H1 (cell line): ENCODE data around the gene SPTB. TPM values are rescaled to one million over a fixed set of nuclear protein-coding genes. Genes with fewer than 3 reads are reported as not detected.

Experiments
- CTCF ChIA-PET: fragments of 300-600 bp; sonication (Branson Sonifier 250); formaldehyde crosslinking; loops from one replicate; lab custom pipeline; 2021; ENCODE audit not compliant: partially characterized antibody; lab: Charles Lee
- POLR2A ChIA-PET: fragments of 300-600 bp; sonication (Branson Sonifier 250); formaldehyde crosslinking; loops from one replicate; lab custom pipeline; 2021; ENCODE audit warnings: inconsistent platforms; ENCODE audit not compliant: partially characterized antibody; lab: Charles Lee
- DNase-seq, 2 experiments: peaks; one replicate each; pipeline versions ENCODE4 v3.0.0 to v3.0.0-alpha.2; 2010 to 2022; ENCODE audit warnings: low spot score in 2 of 2, low read depth in 1 of 2, mixed read lengths in 1 of 2
- FAIRE-seq: peaks from 2 replicates; lab custom pipeline; 2011; peaks lifted over from hg19 to GRCh38; lab: Jason Lieb, UNC
- H2AFZ ChIP-seq: 2 replicates; pipeline ENCODE4 v1.8.1; 2012; ENCODE audit warnings: low read length, inconsistent platforms
- H2AK5ac ChIP-seq: 2 replicates; pipeline ENCODE4 v1.6.1; 2013; ENCODE audit warnings: low read depth, low read length
- H2BK120ac ChIP-seq: replicated peaks from 2 replicates; pipeline ENCODE3; 2013; ENCODE audit warnings: low read depth, low read length, inconsistent platforms
- H2BK12ac ChIP-seq: 2 replicates; pipeline ENCODE4 v1.6.1; 2013; ENCODE audit warnings: low read depth, low read length
- H2BK15ac ChIP-seq: 2 replicates; pipeline ENCODE4 v1.6.1; 2013; ENCODE audit warnings: low read length
- H2BK20ac ChIP-seq: 2 replicates; pipeline ENCODE4 v1.6.1; 2013; ENCODE audit warnings: low read length
- H2BK5ac ChIP-seq: 2 replicates; pipeline ENCODE4 v1.6.1; 2013; ENCODE audit warnings: low read depth, low read length
- H3K14ac ChIP-seq: 2 replicates; pipeline ENCODE4 v1.6.1; 2013; ENCODE audit warnings: inconsistent platforms; ENCODE audit not compliant: insufficient read length
- H3K18ac ChIP-seq: 2 replicates; pipeline ENCODE4 v1.6.1; 2013; ENCODE audit warnings: low read length; ENCODE audit errors: extremely low read depth
- H3K23ac ChIP-seq: 2 replicates; pipeline ENCODE4 v1.6.1; 2013; ENCODE audit warnings: inconsistent platforms; ENCODE audit not compliant: insufficient read length
- H3K23me2 ChIP-seq: 2 replicates; pipeline ENCODE4 v1.6.1; 2013; ENCODE audit warnings: low read depth, low read length
- H3K27ac ChIP-seq: 2 replicates; pipeline ENCODE4 v1.6.1; 2011; ENCODE audit warnings: low read depth, low read length, inconsistent platforms
- H3K27me3 ChIP-seq, 4 experiments: replicated peaks in 1 of 4; 1 replicate in 1 of 4; 2 replicates in 3 of 4; pipeline versions ENCODE4 v1.6.1 to v1.8.1; 2011 to 2013; ENCODE audit warnings: low read length in 3 of 4, mild to moderate bottlenecking in 3 of 4, inconsistent platforms in 2 of 4, mixed read lengths in 2 of 4, moderate library complexity in 1 of 4; ENCODE audit not compliant: control insufficient read depth in 3 of 4, insufficient read depth in 3 of 4; ENCODE audit errors: extremely low read depth in 1 of 4
- H3K36me3 ChIP-seq, 4 experiments: 2 replicates each; pipeline versions ENCODE4 v1.6.1 to v1.8.1; 2011 to 2013; ENCODE audit warnings: mild to moderate bottlenecking in 4 of 4, low read length in 3 of 4, moderate library complexity in 2 of 4, control low read depth in 1 of 4, inconsistent platforms in 1 of 4; ENCODE audit not compliant: insufficient read depth in 4 of 4, control insufficient read depth in 2 of 4
- H3K4ac ChIP-seq: replicated peaks from 2 replicates; pipeline ENCODE3; 2013; ENCODE audit warnings: low read length, low read depth, mixed read lengths, inconsistent platforms; ENCODE audit not compliant: insufficient read length
- H3K4me1 ChIP-seq, 4 experiments: replicated peaks in 1 of 4; 1 replicate in 1 of 4; 2 replicates in 3 of 4; pipeline versions ENCODE4 v1.6.1 to v1.8.1; 2011 to 2013; ENCODE audit warnings: low read length in 3 of 4, inconsistent platforms in 2 of 4, mixed read lengths in 1 of 4; ENCODE audit not compliant: insufficient read depth in 4 of 4, control insufficient read depth in 3 of 4
- H3K4me2 ChIP-seq, 2 experiments: 2 replicates each; pipeline versions ENCODE4 v1.6.1 to v1.8.1; 2011 to 2013; ENCODE audit warnings: low read depth in 2 of 2, low read length in 2 of 2, control low read depth in 1 of 2, inconsistent platforms in 1 of 2, mild to moderate bottlenecking in 1 of 2; ENCODE audit not compliant: insufficient read depth in 1 of 2
- H3K4me3 ChIP-seq, 4 experiments: fragments of 200-600, 300-600 bp in 1 of 4; sonication (generic), shearing (Covaris generic), sonication (Bioruptor Twin) in 1 of 4; 2 replicates each; pipeline versions ENCODE4 v1.5.1 to v1.8.1; 2011 to 2016; ENCODE audit warnings: low read length in 4 of 4, low read depth in 3 of 4, control low read depth in 2 of 4, inconsistent platforms in 2 of 4, mild to moderate bottlenecking in 2 of 4, mixed read lengths in 1 of 4, moderate library complexity in 1 of 4; ENCODE audit not compliant: insufficient read depth in 2 of 4; ENCODE audit errors: extremely low read depth in 1 of 4
- H3K56ac ChIP-seq: replicated peaks from 2 replicates; pipeline ENCODE3; 2013; ENCODE audit warnings: low read depth, mild to moderate bottlenecking, mixed read lengths, low read length, inconsistent platforms; ENCODE audit not compliant: insufficient read length
- H3K79me1 ChIP-seq: 2 replicates; pipeline ENCODE4 v1.6.1; 2013; ENCODE audit warnings: low read depth, low read length, control low read depth
- H3K79me2 ChIP-seq, 2 experiments: 2 replicates each; pipeline versions ENCODE4 v1.6.1 to v1.8.1; 2012 to 2013; ENCODE audit warnings: low read length in 2 of 2, mild to moderate bottlenecking in 2 of 2, inconsistent platforms in 1 of 2; ENCODE audit not compliant: insufficient read depth in 2 of 2, control insufficient read depth in 1 of 2
- H3K9ac ChIP-seq, 4 experiments: replicated peaks in 1 of 4; 1 replicate in 1 of 4; 2 replicates in 3 of 4; pipeline versions ENCODE4 v1.6.1 to v1.8.1; 2011 to 2013; ENCODE audit warnings: low read depth in 3 of 4, low read length in 3 of 4, control low read depth in 2 of 4, mild to moderate bottlenecking in 2 of 4, moderate library complexity in 2 of 4, inconsistent platforms in 1 of 4; ENCODE audit errors: extremely low read depth in 1 of 4
- H3K9me3 ChIP-seq, 2 experiments: 2 replicates each; pipeline versions ENCODE4 v1.6.1 to v1.8.1; 2012 to 2013; ENCODE audit warnings: mild to moderate bottlenecking in 2 of 2, moderate library complexity in 2 of 2, control low read depth in 1 of 2, inconsistent platforms in 1 of 2, low read depth in 1 of 2, low read length in 1 of 2, mixed read lengths in 1 of 2; ENCODE audit not compliant: insufficient read depth in 2 of 2
- H4K20me1 ChIP-seq, 2 experiments: replicated peaks in 1 of 2; 2 replicates each; pipeline versions ENCODE3 to v1.8.1; 2011 to 2013; ENCODE audit warnings: inconsistent platforms in 2 of 2, low read length in 2 of 2, mild to moderate bottlenecking in 1 of 2; ENCODE audit not compliant: insufficient read depth in 2 of 2, control insufficient read depth in 1 of 2
- H4K5ac ChIP-seq: 2 replicates; pipeline ENCODE4 v1.6.1; 2013; ENCODE audit warnings: low read length, low read depth, mixed read lengths, inconsistent platforms; ENCODE audit not compliant: insufficient read length
- H4K8ac ChIP-seq: 2 replicates; pipeline ENCODE4 v1.8.0; 2013; ENCODE audit warnings: mild to moderate bottlenecking, moderate library complexity, low read length, inconsistent platforms; ENCODE audit not compliant: insufficient read depth; ENCODE audit errors: extremely low read depth
- H4K91ac ChIP-seq: replicated peaks from 2 replicates; pipeline ENCODE3; 2013; ENCODE audit warnings: low read length, mixed read lengths, inconsistent platforms; ENCODE audit not compliant: insufficient read length
- POLR2A ChIP-seq, 2 experiments: IDR thresholded peaks; 1 replicate in 1 of 2; 2 replicates in 1 of 2; pipeline ENCODE4 v1.6.1; 2011; ENCODE audit warnings: low read depth in 2 of 2, low read length in 2 of 2, mild to moderate bottlenecking in 2 of 2; ENCODE audit errors: control extremely low read depth in 1 of 2
- POLR2AphosphoS5 ChIP-seq: IDR thresholded peaks from 2 replicates; pipeline ENCODE4 v1.6.1; 2011; ENCODE audit warnings: low read depth, low read length
- SAP30 ChIP-seq: fragments of 300-600 bp; sonication (generic); IDR thresholded peaks from 2 replicates; pipeline ENCODE4 v1.7.1; 2012; ENCODE audit warnings: low read length, moderate library complexity, mild to moderate bottlenecking, inconsistent platforms; ENCODE audit not compliant: insufficient read depth, insufficient replicate concordance
- SIX5 ChIP-seq: IDR thresholded peaks from 2 replicates; pipeline ENCODE4 v1.6.1; 2011; ENCODE audit warnings: mild to moderate bottlenecking, low read depth, low read length
- TEAD4 ChIP-seq: IDR thresholded peaks from 2 replicates; pipeline ENCODE4 v1.6.1; 2012; ENCODE audit warnings: low read depth, low read length, inconsistent platforms, mixed read lengths
- WGBS, 2 experiments: shearing (Covaris generic) in 1 of 2; methylation state at CpG; one replicate each; pipeline versions ENCODE4 v1.1.6 to v1.1.7; 2013 to 2015; ENCODE audit warnings: low lambda C conversion rate in 2 of 2, mixed read lengths in 2 of 2, inconsistent platforms in 1 of 2, low coverage in 1 of 2, missing lambda C conversion rate in 1 of 2; ENCODE audit not compliant: insufficient replicate concordance in 2 of 2, insufficient coverage in 1 of 2, insufficient read length in 1 of 2; ENCODE audit errors: extremely low coverage in 1 of 2, missing lambda C conversion rate in 1 of 2; 5-methylcytosine and 5-hydroxymethylcytosine counted together
- polyA plus RNA-seq, 7 experiments: library from polyadenylated mRNA; depleted of rRNA in 3 of 7; stranded (reverse) in 5 of 7; unstranded in 2 of 7; fragments of >200 nt in 5 of 7; fragments of 200-250 nt in 2 of 7; gene quantifications; 1 replicate in 5 of 7; 2 replicates in 1 of 7; 4 replicates in 1 of 7; pipeline versions ENCODE4 v1.2.1 to v1.2.3, GENCODE V29; 2011 to 2013; ENCODE audit warnings: missing spikeins in 2 of 7, mixed read lengths in 2 of 7
- total RNA-seq: library from RNA; stranded (reverse); fragmentation: NEBNext Ultra II Directional; extraction: Animal tissue kit (Norgen Biotek cat#: 25700); gene quantifications from 2 replicates; pipeline ENCODE4 v1.2.1, GENCODE V29; 2021

The SPTB gene
- total and polyA plus RNA-seq, 2 of the 8 experiments (the other 6 are each of a cell fraction or from before 2014, with no cell fraction given): 0.30 to 2.4 TPM

- no peak overlapping the region for H2BK12ac ChIP-seq
- no peak overlapping the region for H3K4me3 ChIP-seq
- CTCF ChIA-PET: interaction anchor here (1.1 to 2.0 kb wide), 5 partner anchors 9 to 129 kb away, joined by 3 to 6 read pairs (median 3); no protein-coding TSS in a partner anchor
- TF ChIP-seq POLR2A (IDR thresholded peaks at IDR 0.05; ENCODE audit: control extremely low read depth in 1 of 2, low read depth in 2 of 2, low read length in 2 of 2) (peak in 1 of 2 experiments; percentile 66; a peak in 2 of 3 replicates), POLR2AphosphoS5 (peak; percentile 52; the same call in 1 of the 2 replicates), SIX5 (no peak), SAP30 (no peak), TEAD4 (no peak)
- H3K56ac ChIP-seq: no peak overlapping the region
- peaks cover 0 to 10% (median 1%) of the 10 kb centered on the region in 4 experiments; a peak in 4 of 8 replicates for H3K36me3 ChIP-seq
- no peak overlapping the region for H2BK120ac ChIP-seq
- POLR2A ChIA-PET: interaction anchor here (0.6 to 2.5 kb wide), 5 partner anchors 10 to 87 kb away, joined by 3 to 7 read pairs (median 4); partner anchors contain the start of gene PLEKHG3
- no peak overlapping the region for H2AK5ac ChIP-seq
- DNase-seq (no peak), FAIRE-seq (no peak)
- H3K9me3 ChIP-seq: no peaks in the 10 kb centered on the region
- 93% methylated on average over 13 of the region's 13 CpGs; no CpG with 5 or more reads in 1 of the 2 experiments for whole genome bisulfite sequencing, 2 experiments
- H3K23ac ChIP-seq: no peak overlapping the region
- H3K4ac ChIP-seq: no peak overlapping the region
- no peak overlapping the region for H3K18ac ChIP-seq
- H4K5ac ChIP-seq: no peak overlapping the region
- H3K27me3 ChIP-seq: no peaks in the 10 kb centered on the region; a peak in 1 of 7 replicates
- H4K8ac ChIP-seq: no peak overlapping the region
- peaks cover 0 to 8% (median 4%) of the 10 kb centered on the region in 4 experiments; a peak in 6 of 7 replicates for H3K4me1 ChIP-seq
- no peak overlapping the region for H2BK20ac ChIP-seq
- no peak overlapping the region for H3K4me2 ChIP-seq
- no peak overlapping the region for H3K9ac ChIP-seq
- no peak overlapping the region for H2BK15ac ChIP-seq
- no peak overlapping the region for H3K14ac ChIP-seq
- H2AFZ ChIP-seq: no peak overlapping the region
- H2BK5ac ChIP-seq: no peak overlapping the region
- no peaks in the 10 kb centered on the region for H3K79me2 ChIP-seq
- no peaks in the 10 kb centered on the region for H3K23me2 ChIP-seq
- no peaks in the 10 kb centered on the region for H3K79me1 ChIP-seq
- H4K20me1 ChIP-seq: peaks cover 0 to under 1% of the 10 kb centered on the region in 2 experiments
- no peak overlapping the region for H4K91ac ChIP-seq
- H3K27ac ChIP-seq: no peak overlapping the region
Observed at GRCh38 chr14:64753374-64753773, 126.3 kb downstream of the SPTB start.
